ENCODE measurements around the gene CRTAC1.

Gene CRTAC1

GRCh38 chr10:98030093-98030821, at the start of gene CRTAC1:
Gene CRTAC1, minus strand, starts transcription at chr10:98030621. Its CDS starts 149 bp downstream, at chr10:98030472.
- DNase-seq = no peak

- DNase-seq = no peak
Measured at GRCh38 chr10:98078774-98079173, 48.4 kb upstream of the CRTAC1 start.

- no peak for DNase-seq
Measured at GRCh38 chr10:98077223-98077622, 46.8 kb upstream of the CRTAC1 start.

- DNase-seq = no peak
Measured at GRCh38 chr10:98076086-98076485, 45.7 kb upstream of the CRTAC1 start.

GRCh38 chr10:98074315-98074911, 44.0 kb upstream of the CRTAC1 start:
- no peak for DNase-seq

GRCh38 chr10:98067165-98067564, 36.7 kb upstream of the CRTAC1 start:
- DNase-seq = no peak

GRCh38 chr10:98063740-98064027, 33.3 kb upstream of the CRTAC1 start:
- DNase-seq = no peak

- DNase-seq = no peak
Measured at GRCh38 chr10:98062424-98062823, 32.0 kb upstream of the CRTAC1 start.

- no peak for DNase-seq
Measured at GRCh38 chr10:98060079-98060478, 29.7 kb upstream of the CRTAC1 start.

GRCh38 chr10:98058295-98058694, 27.9 kb upstream of the CRTAC1 start:
- DNase-seq = no peak

GRCh38 chr10:98055841-98056516, 25.6 kb upstream of the CRTAC1 start:
- DNase-seq = no peak

- DNase-seq = no peak
Measured at GRCh38 chr10:98047009-98047741, 16.8 kb upstream of the CRTAC1 start.

- peak; percentile 48 for DNase-seq
Measured at GRCh38 chr10:98045785-98046389, 15.5 kb upstream of the CRTAC1 start.

GRCh38 chr10:98041352-98042043, 11.1 kb upstream of the CRTAC1 start:
- DNase-seq = no peak

- no peak for DNase-seq
Measured at GRCh38 chr10:98039690-98040381, 9.4 kb upstream of the CRTAC1 start.

GRCh38 chr10:98038288-98038687, 7.9 kb upstream of the CRTAC1 start:
- no peak for DNase-seq

- no peak for DNase-seq
Measured at GRCh38 chr10:98035599-98035998, 5.2 kb upstream of the CRTAC1 start.

GRCh38 chr10:98033515-98033914, 3.1 kb upstream of the CRTAC1 start:
- DNase-seq = no peak

- DNase-seq = no peak
Measured at GRCh38 chr10:98031440-98031839, 1.0 kb upstream of the CRTAC1 start.

- DNase-seq = no peak
Measured at GRCh38 chr10:98030991-98031431, 590 bp upstream of the CRTAC1 start.

GRCh38 chr10:98029149-98030092, 1.0 kb downstream of the CRTAC1 start:
- DNase-seq = no peak
